GM18907 (cell line): ENCODE data around the gene RNF181.
"Not testable (repeated sequence)": the region's sequence is repeated elsewhere in the genome, so short reads cannot be mapped to it uniquely, and the experiment has no call there.

Experiments
- ATAC-seq: cut with Tn5 transposase; IDR thresholded peaks from one replicate; pipeline ENCODE4 v1.9.1; 2021; ENCODE audit warnings: mild to moderate bottlenecking, moderate library complexity; ENCODE audit not compliant: unreplicated experiment

Gene RNF181

GRCh38 chr2:85611705-85612587, 16.4 kb downstream of the RNF181 start, which contains the start of gene C2orf68:
Gene C2orf68, minus strand, starts transcription at chr2:85612066. Its CDS starts 82 bp downstream, at chr2:85611984.
- peak; percentile 76 for ATAC-seq

GRCh38 chr2:85613717-85614515, 18.4 kb downstream of the RNF181 start:
- ATAC-seq: no peak

DNA sequence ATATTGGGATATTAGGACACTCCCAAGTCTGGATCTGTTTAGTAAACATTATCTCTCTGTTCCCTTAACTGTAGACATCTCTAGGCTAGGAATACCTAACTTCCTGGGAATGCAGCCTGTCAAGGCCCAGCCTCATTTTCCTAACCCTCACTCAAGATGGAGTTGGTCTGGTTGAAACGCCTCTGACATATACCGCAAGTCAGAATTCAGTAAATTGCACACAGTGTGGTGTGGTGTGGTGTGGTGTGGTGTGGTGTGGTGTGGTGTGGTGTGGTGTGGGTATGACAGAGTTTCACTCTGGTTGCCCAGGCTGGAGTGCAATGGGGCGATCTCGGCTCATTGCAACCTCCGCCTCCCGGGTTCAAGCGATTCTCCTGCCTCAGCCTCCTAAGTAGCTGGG, 19.2 kb downstream of the RNF181 start:
- not testable (repeated sequence) for ATAC-seq

DNA sequence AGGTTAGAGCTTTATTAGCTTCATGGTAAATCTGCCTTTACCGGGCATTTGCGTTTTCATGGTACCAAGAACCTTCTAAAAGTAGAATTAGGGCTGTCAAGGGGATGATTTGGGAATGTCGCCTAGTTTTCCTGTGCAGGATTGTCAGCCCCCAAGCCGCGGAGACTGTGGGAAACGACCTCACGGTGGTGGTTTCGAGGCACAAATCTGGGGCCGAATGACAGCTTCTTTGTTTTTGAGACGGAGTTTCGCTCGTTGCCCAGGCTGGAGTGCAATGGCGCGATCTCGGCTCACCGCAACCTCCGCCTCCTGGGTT, 19.8 kb downstream of the RNF181 start:
- no peak for ATAC-seq

DNA sequence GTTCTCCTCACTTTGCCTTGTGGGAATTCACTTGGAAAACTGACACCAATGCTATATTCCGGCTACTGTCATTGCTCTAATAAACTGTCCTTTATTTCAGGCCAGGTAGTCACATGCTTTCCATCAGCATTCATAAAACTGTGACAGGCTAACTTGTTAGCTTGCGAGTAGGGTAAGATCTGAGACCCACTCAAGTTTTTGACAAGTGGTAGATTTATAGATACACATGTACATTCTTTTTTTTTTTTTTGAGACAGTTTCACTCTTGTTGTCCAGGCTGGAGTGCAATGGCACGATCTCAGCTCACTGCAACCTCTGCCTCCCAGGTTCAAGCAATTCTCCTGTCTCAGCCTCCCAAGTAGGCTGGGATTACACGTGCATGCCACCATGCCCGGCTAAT, 22.2 kb downstream of the RNF181 start:
- not testable (repeated sequence) for ATAC-seq

- ATAC-seq: no peak
Measured at GRCh38 chr2:85619617-85620016, 24.1 kb downstream of the RNF181 start.

DNA sequence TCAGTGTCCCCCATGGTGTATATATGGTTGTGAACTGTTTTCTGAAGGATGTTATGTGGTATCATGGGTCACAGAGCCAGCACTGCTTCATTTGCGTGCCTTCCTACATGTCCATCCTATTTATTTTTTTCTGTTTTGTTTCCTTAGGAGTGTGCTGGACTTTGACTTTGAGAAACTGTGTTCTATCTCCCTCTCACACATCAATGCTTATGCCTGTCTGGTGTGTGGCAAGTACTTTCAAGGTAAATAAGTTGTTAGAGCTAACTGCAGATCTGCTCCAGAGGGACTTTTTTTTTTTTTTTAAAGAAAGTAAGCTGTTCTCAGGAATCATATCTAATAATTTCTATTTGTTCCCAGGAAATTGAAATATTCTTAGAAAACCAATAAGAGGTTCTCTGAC, 25.8 kb downstream of the RNF181 start:
- no peak for ATAC-seq

GRCh38 chr2:85623991-85624390, 28.4 kb downstream of the RNF181 start:
- no peak for ATAC-seq

GRCh38 chr2:85628658-85629057, 33.1 kb downstream of the RNF181 start:
- ATAC-seq: peak; percentile 74

- ATAC-seq: no peak
Measured at GRCh38 chr2:85631316-85631715, 35.8 kb downstream of the RNF181 start.

DNA sequence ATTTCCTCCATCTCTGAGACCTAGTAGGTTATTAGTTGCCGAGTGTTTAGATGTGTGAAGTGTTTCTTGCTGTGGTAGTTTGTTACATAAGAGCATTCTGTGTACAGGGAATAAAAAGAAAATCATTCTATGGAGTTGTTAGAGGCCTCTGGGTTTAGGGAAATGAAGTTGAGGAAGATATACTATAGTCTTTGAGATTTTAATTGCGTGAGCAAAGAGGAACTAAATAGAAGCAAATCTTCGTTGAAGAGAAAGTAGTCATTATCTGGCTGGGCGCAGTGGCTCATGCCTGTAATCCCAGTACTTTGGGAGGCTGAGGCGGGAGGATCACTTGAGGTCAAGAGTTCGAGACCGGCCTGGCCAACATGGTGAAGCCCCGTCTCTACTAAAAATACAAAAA, 39.5 kb downstream of the RNF181 start:
- no peak for ATAC-seq

- no peak for ATAC-seq
Measured at GRCh38 chr2:85635636-85636035, 40.1 kb downstream of the RNF181 start.

- peak; percentile 75 for ATAC-seq
Measured at GRCh38 chr2:85642725-85643124, 47.2 kb downstream of the RNF181 start.

- no peak for ATAC-seq
Measured at GRCh38 chr2:85644909-85645308, 49.4 kb downstream of the RNF181 start.

DNA sequence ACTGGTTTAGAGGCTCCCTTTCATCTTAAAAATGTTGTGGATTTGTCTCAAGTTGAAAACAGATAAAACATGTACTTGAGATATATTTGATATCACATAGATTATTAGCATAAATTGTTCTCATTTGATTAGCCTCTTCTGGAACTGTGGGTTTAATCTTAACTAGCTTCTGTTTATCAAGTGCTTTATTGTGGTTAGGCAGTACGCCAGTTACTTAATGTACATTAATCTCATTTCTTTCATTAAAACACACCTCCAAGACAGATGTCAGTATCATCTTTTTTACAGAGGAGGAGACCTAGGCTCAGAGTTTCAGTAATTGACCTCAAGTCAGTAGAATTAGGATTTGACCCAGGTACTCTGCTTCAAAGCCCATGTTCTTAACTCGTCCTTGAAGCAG, 50.6 kb downstream of the RNF181 start:
- no peak for ATAC-seq
